K562 treated with DMSO at 1 percent for 12 hours (cell line): Measurements from ENCODE around the gene EGLN3. TPM values are rescaled to one million over a fixed set of nuclear protein-coding genes. Genes with fewer than 3 reads are reported as not detected.

ENCODE experiments used
- total RNA-seq: library from RNA; unstranded; fragments of 300-600 nt; gene quantifications from 2 replicates; pipeline ENCODE4 v1.2.3, GENCODE V29; 2022; ENCODE audit not compliant: insufficient read depth

Gene EGLN3
- 7.7 and 11.5 TPM in 2 replicates for total RNA-seq

DNA sequence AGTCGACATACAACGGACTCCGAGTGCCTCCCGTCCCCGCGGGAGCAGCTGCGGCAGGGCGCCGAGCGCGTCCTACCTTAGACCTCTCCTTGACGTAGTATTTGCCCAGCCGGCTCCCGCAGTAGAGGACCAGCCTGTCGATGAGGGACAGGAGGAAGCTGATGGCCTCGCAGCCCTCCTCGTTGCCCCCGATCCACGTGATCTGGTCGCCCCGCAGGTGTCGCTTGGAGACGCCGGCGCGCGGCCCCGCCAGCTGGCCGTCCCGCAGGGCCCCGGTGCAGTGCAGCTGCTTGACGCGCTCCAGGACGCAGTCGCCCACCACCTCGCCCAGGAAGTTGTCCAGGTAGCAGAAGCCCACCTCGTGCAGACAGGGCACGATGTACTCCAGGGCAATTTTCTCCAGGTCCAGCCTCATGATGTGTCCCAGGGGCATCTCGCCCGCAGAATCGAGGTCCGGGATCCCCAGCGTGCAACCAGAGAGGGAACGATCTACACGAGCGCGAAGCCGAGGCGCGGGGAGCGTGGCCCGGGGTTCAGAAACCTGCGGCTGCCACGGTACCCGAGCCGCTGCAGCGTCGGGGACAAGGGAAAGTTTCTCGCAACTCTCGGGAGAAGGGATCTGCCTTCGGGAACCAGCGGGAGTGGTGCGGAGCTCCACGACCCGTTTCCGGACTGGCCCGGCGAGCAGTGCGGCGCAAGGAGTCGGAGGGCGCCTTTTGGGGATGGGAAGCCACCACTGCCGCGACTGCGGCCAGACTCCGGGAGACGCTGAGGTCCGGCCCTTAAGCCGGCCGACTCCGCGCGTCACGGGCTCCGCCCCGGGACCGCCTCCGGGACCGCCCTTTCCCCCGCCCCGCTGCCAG, at the start of gene EGLN3:
EGLN3 (minus strand) TSS at position 755 of the 863 bp plus-strand sequence; CDS start at position 433, 322 bp downstream.

